NCI-H2196 (cell line): Measurements from ENCODE around the gene BAIAP2.
"Not testable (repeated sequence)": the region's sequence is repeated elsewhere in the genome, so short reads cannot be mapped to it uniquely, and the experiment has no call there.

Experiments
- DNase-seq: peaks from one replicate; lab custom pipeline; 2025; ENCODE audit not compliant: unreplicated experiment; lab: John Stamatoyannopoulos, UW

BAIAP2 gene

DNA sequence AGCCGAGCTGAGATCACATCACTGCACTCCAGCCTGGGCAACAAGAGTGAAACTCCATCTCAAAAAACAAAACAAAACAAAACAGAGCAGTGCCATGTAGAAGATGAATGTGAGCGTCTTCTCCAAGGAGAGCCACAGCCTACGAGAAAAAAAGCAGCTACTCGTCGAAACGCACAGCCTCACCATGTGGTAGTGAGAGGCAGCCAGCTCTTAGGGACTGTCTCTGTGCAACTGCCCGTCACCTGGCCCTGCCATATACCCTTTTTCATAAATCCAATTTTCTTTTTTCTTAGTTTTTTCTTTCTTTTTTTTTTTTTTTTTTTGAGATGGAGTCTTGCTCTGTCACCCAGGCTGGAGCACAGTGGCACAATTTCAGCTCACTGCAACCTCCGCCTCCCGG is 119.1 kb downstream of the BAIAP2 start:
- not testable (repeated sequence) for DNase-seq

- DNase-seq: no peak
These were observed 120.0 kb downstream of the BAIAP2 start for GRCh38 chr17:81154961-81155360.

DNA sequence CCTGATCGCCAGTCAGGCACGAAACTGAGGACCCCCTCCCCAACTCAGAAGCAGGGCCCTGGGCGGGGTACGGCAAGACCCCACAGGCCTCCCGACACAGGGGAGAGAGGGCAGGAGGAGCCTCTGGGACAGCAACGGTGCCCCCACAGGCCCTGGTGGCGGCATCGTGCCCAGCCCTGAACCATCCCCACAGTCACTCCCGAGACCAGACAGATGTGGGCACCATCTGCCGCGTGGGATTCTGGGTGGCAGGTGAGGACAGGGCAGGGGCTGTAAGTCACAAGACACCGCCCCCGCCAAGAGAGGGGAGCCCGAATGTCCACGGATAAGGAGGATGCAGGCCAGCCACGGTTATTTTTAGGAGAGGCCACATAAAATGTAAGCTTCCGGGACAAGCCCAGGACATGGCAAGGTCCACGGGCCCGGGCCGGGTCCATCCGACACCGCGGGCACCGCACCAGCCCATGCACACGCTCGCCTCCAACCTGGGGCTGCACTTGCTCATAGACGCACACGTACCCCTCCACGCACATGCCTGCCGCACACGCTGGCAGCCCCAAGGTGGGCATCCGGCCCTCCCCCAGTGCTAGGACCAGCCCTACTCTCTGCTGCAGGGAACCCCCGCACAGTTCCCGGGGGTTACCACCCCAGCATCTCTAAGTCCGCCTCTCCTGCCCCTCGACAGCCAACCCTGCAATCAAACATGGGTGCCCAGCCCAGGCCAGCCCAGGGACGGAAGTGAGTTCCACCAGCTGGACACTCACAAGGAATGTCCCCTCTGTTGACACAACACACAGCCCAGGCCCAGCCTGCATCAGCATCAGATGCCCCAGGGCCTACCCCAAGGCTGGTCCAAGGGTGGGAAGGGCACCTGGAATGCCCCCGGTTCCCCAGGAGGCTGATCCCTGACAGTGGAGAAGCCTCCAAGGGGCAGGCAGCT is 122.2 kb downstream of the BAIAP2 start:
- no peak for DNase-seq

DNA sequence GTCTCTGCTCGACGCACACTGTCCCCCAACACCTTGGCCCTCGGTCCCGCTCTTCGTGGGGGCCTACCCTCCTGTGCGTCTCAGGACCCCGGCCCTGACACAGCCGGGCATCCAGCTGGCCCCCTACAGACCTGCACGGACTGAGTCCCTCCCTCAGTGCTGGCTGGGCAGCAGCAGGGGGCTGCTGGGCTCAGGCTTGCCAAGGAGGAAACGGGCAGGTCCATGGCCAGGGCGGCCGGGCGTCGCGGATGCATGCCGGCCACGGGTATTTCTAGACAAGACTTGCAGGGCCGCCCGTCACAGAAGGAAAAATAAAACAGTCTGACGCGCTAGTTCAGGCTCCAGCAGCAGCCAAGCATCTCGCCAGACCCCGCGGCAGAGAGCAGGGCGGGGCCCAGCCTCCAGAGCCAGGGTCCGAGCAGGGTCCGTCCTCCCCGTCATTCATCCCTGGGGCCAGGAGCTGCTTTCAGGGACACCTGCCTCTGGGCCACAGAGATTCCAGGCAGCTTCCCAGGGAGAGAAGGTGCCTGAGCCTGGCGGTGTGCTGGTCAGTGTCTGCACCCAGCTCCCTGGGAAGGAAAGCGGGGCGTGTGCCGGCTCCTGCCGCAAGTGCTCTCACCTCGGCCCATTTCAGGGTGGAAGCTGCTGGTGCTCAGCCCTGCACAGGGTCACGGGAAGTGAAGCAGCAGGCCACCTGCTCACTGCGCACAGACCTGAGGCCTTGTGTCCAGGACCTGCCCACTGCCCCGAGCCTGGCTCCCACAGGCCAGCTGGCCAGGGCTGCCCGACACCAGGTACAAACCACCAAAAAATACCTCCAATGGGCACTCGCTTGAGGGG is 123.1 kb downstream of the BAIAP2 start:
- DNase-seq: no peak

DNA sequence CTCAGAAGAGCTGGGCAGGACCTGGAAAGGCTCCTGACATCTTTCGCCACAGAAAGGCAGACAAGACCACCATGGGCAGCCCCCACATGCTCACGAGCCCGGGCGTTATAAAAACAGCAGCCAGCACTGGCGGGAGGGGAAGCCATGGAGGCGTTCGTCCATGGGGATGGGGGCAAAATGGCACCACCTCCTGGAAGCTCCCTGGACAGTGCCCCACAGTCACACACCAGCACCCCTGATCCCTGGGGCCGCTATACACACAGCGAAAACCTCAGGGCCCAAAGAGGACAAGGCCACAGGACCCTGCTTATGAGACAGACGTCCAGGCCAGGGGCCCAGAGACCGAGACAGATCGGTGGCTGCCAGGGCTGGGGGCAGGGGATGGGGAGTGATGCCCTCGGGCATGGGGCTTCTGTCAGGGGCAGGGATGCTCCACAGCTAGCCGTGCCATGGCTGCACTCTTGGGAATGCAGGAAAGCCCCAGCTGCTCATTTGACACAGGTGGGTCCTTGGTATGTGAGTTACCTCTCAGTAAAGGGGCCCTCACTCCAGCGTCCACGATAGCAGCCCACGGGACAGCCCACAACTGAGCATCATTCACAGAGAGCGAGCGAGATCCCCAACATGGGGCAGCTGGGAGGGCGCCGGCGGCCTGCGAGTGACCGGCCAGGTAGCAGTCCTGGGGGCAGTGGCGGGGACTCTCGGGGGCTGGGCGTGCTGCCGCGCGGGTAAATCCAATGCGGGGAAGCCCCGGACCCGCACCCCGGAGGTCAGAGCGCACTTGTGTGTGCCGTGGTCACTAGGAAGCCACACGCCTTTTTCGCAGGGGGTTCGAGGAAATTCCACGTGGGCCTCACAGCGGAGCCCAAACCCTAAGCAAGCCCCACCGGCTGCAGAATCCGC is 124.0 kb downstream of the BAIAP2 start:
- no peak for DNase-seq

DNA sequence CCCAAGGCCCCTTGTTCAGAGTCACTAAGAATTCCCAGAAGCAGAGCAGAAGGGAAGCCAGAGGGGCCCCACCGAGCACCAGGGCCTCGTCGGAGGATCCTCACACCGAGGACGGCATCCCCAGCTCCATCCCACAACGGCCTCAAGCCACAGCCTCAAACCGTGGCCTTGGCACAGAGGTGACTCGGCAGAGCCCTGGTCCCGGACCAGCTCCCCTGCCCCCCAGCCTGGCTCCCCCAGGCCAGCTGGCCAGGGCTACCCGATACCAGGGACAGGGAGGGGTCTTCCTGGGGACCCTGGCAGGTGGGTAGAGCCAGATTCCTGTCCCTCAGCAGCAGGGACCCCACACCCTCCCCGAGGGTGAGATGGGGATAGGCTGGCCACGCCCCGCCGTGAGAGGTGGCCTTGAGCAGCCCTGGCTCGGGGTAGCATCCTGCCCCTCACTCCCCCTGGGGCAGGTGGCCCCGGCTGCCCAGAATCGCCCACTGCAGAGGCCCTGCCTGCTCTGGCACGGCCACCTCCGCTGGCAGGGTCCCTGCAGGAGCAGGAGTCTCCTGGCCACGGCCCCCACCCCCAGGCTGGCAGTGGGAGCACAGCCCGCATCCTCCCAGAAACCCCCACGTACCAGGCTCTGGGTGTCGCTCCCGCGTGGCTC is 124.8 kb downstream of the BAIAP2 start:
- no peak for DNase-seq

GRCh38 chr17:81160306-81160705 is 125.4 kb downstream of the BAIAP2 start:
- DNase-seq: no peak

- no peak for DNase-seq
These were observed 125.9 kb downstream of the BAIAP2 start for GRCh38 chr17:81160747-81161453.

DNA sequence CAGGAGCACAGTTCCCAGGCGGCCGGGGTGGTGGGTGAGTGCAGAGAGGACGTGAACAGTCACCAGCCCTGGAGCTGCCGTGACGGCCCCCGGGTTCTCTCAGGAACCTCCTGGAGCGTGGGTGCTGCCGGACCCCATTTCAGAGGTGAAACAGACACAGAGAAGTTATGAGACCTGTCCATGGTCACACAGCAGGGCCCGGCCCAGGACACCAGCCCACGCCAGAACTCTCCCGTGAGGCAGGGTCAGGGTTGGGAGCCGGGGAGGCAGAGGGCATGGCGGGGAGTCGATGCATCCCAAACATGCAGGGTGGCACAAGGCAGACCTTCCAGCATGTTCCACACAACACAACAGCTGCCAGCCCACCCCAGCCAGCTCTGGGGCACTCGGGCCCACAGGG is 126.6 kb downstream of the BAIAP2 start:
- no peak for DNase-seq

DNA sequence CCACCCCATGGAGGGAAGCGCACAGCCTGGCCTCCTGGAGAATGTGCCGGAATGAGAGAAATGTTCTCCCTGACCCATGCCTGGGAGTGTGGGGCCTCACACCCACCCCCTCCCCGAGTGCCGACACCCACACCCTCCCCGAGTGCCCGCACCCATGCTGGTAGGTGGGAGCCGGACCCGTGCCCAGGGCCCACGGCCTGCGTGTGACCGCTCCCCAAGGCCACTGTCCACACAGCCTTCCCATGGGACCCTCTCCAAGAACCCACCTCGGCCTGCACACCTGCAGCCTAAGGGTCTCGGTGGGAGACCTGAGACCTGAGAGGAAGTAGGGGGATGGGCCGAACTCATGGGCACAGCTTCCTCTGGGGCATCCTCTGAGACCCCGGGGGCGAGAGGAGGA is 127.0 kb downstream of the BAIAP2 start:
- no peak for DNase-seq

GRCh38 chr17:81162491-81162890 is 127.5 kb downstream of the BAIAP2 start:
- no peak for DNase-seq

GRCh38 chr17:81163051-81163695 is 128.2 kb downstream of the BAIAP2 start:
- DNase-seq: no peak

GRCh38 chr17:81163703-81164370 is 128.9 kb downstream of the BAIAP2 start:
- DNase-seq: no peak

DNA sequence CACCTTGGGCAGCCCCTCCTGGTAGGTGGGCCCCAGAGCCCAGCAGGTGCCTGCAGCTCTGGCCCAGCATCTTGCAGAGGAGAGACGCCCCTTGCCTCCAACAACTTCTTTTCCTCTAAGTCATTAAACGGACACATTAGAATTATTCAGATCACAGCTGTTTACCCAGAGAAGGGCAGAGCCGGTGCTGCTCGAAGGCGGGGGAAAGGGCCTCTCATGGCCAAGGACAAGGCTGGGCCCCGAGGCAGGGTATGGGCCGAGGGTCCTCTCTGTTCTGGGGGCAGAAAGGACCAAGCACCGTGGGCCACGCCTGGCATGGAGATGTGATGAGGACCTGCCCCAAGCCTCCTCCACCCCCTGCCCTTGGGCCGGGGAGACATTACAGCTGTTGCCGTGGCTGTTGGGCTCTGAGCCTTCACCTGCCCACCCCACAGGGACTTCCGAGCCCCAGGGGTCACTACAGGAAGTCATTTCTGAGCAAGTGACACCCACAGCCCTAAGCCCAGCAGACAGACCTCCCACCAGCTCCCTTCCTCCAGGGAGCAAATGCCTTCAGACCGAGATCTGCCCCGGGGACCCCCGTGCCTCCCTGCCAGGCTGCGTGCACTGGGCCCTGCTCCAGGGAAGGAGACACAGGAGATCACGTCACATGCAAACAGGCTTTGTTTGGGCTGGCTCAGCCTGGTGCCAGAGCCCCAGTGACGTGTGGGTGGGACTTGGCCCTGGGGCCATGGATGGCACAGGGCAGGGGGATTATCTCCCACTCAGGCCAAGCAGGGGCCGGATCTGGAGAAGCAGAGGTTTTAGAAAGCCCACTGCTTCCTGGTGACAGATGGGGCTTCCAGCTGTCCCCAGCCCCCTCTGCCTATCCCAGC is 129.7 kb downstream of the BAIAP2 start:
- DNase-seq: no peak

- no peak for DNase-seq
These were observed 130.5 kb downstream of the BAIAP2 start, which contains the start of gene PVALEF for GRCh38 chr17:81165246-81166032. TSS of gene PVALEF (plus strand) at chr17:81165507. CDS start at chr17:81181227, 15,720 bp downstream.

- DNase-seq: peak; percentile 28
These were observed 131.1 kb downstream of the BAIAP2 start, which contains the start of gene AATK for GRCh38 chr17:81166033-81166492. TSS of gene AATK (minus strand) at chr17:81166221. CDS start at chr17:81165992, 229 bp downstream.
